Kidney glomerular epithelial cell (primary cell): ENCODE measurements around the gene GALNT9.
"Not testable (repeated sequence)": the region's sequence is repeated elsewhere in the genome, so short reads cannot be mapped to it uniquely, and the experiment has no call there.

Experiments
- DNase-seq: peaks from one replicate; lab custom pipeline; 2025; lab: John Stamatoyannopoulos, UW

Gene GALNT9

GRCh38 chr12:132248453-132249167 is 80.8 kb downstream of the GALNT9 start:
- DNase-seq, result no peak

GRCh38 chr12:132247718-132248452 is 81.5 kb downstream of the GALNT9 start:
- DNase-seq, result no peak

- DNase-seq, result no peak
These were observed 82.2 kb downstream of the GALNT9 start for GRCh38 chr12:132246997-132247717.

GRCh38 chr12:132245521-132246101 is 83.8 kb downstream of the GALNT9 start:
- DNase-seq, result no peak

GRCh38 chr12:132244724-132245295 is 84.6 kb downstream of the GALNT9 start:
- no peak for DNase-seq

- no peak for DNase-seq
These were observed 85.6 kb downstream of the GALNT9 start for GRCh38 chr12:132243596-132244310.

GRCh38 chr12:132243171-132243570 is 86.2 kb downstream of the GALNT9 start:
- DNase-seq, result not testable (repeated sequence)

GRCh38 chr12:132240669-132241007 is 88.8 kb downstream of the GALNT9 start:
- DNase-seq, result not testable (repeated sequence)

GRCh38 chr12:132239796-132240668 is 89.4 kb downstream of the GALNT9 start:
- DNase-seq, result no peak

- DNase-seq, result no peak
These were observed 90.0 kb downstream of the GALNT9 start for GRCh38 chr12:132239392-132239791.

- DNase-seq, result no peak
These were observed 90.5 kb downstream of the GALNT9 start for GRCh38 chr12:132238884-132239283.

- no peak for DNase-seq
These were observed 90.9 kb downstream of the GALNT9 start for GRCh38 chr12:132238488-132238854.

- DNase-seq, result no peak
These were observed 91.5 kb downstream of the GALNT9 start for GRCh38 chr12:132237772-132238487.

GRCh38 chr12:132236930-132237771 is 92.2 kb downstream of the GALNT9 start:
- no peak for DNase-seq

- DNase-seq, result no peak
These were observed 93.1 kb downstream of the GALNT9 start for GRCh38 chr12:132236129-132236929.

GRCh38 chr12:132235116-132235820 is 94.1 kb downstream of the GALNT9 start:
- DNase-seq, result no peak

- DNase-seq, result no peak
These were observed 99.0 kb downstream of the GALNT9 start for GRCh38 chr12:132230381-132230780.

- no peak for DNase-seq
These were observed 99.5 kb downstream of the GALNT9 start for GRCh38 chr12:132229926-132230325.
